ENCODE measurements around the gene GPR176.

Gene GPR176

GRCh38 chr15:39756806-39757522 is 163.1 kb downstream of the GPR176 start:
- DNase-seq (ENCODE audit: insufficient read length, low spot score) (no peak), FAIRE-seq (no peak)
- no peak for TF ChIP-seq SPI1 (IDR thresholded peaks at IDR 0.05; ENCODE audit: low read depth, low read length)
- TF ChIP-seq POU2F2 (IDR thresholded peaks at IDR 0.05; ENCODE audit: low read depth, low read length): no peak
- no peak for TF ChIP-seq TAF1 (IDR thresholded peaks at IDR 0.05; ENCODE audit: low read depth, low read length)
- TF ChIP-seq PAX5 (IDR thresholded peaks at IDR 0.05; ENCODE audit: insufficient read depth, low read length, severe bottlenecking): no peak
- TF ChIP-seq POLR2AphosphoS5 (IDR thresholded peaks at IDR 0.05; ENCODE audit: low read depth, low read length): no peak
- no peak for TF ChIP-seq POLR2A (IDR thresholded peaks at IDR 0.05; ENCODE audit: low read depth, low read length)

GRCh38 chr15:39752991-39753390 is 167.1 kb downstream of the GPR176 start:
- no peak for TF ChIP-seq PAX5 (IDR thresholded peaks at IDR 0.05; ENCODE audit: insufficient read depth, low read length, severe bottlenecking)
- no peak for DNase-seq (ENCODE audit: insufficient read length, low spot score)
- FAIRE-seq: no peak

- FAIRE-seq (no peak), DNase-seq (ENCODE audit: insufficient read length, low spot score) (no peak)
- no peak for TF ChIP-seq POLR2A (IDR thresholded peaks at IDR 0.05; ENCODE audit: low read depth, low read length)
- no peak for TF ChIP-seq POU2F2 (IDR thresholded peaks at IDR 0.05; ENCODE audit: low read depth, low read length)
- TF ChIP-seq SPI1 (IDR thresholded peaks at IDR 0.05; ENCODE audit: low read depth, low read length): no peak
- no peak for TF ChIP-seq TAF1 (IDR thresholded peaks at IDR 0.05; ENCODE audit: low read depth, low read length)
- no peak for TF ChIP-seq POLR2AphosphoS5 (IDR thresholded peaks at IDR 0.05; ENCODE audit: low read depth, low read length)
- TF ChIP-seq PAX5 (IDR thresholded peaks at IDR 0.05; ENCODE audit: insufficient read depth, low read length, severe bottlenecking): no peak
Observed at GRCh38 chr15:39752246-39752645, 167.8 kb downstream of the GPR176 start.
